Mesodermal cell (in vitro differentiated cells): Measurements from ENCODE around the gene ACTMAP.

Experiments used
- H3K27ac ChIP-seq: 2 replicates; pipeline ENCODE4 v1.7.0; 2013; ENCODE audit warnings: mild to moderate bottlenecking, low read depth, low read length, moderate library complexity; ENCODE audit not compliant: severe bottlenecking
- H3K36me3 ChIP-seq: 2 replicates; pipeline ENCODE4 v1.7.1; 2013; ENCODE audit warnings: mild to moderate bottlenecking, low read length, moderate library complexity; ENCODE audit not compliant: control insufficient read depth, insufficient read depth
- H3K4me1 ChIP-seq: one replicate; pipeline ENCODE4 v1.7.1; 2013; ENCODE audit warnings: mild to moderate bottlenecking, low read length; ENCODE audit not compliant: insufficient read depth, control insufficient read depth, poor library complexity, severe bottlenecking
- H3K4me3 ChIP-seq: 2 replicates; pipeline ENCODE4 v1.7.0; 2013; ENCODE audit warnings: low read length, control low read depth, mild to moderate bottlenecking; ENCODE audit not compliant: insufficient read depth, poor library complexity, severe bottlenecking; ENCODE audit errors: extremely low read depth
- H3K9me3 ChIP-seq: 2 replicates; pipeline ENCODE4 v1.7.1; 2013; ENCODE audit warnings: mild to moderate bottlenecking, low read length, moderate library complexity; ENCODE audit not compliant: control insufficient read depth
- WGBS, 2 experiments: methylation state at CpG; one replicate each; pipeline ENCODE4 v1.1.5; 2013; ENCODE audit warnings: missing lambda C conversion rate in 2 of 2; ENCODE audit not compliant: insufficient coverage in 2 of 2; 5-methylcytosine and 5-hydroxymethylcytosine counted together

The ACTMAP gene

DNA sequence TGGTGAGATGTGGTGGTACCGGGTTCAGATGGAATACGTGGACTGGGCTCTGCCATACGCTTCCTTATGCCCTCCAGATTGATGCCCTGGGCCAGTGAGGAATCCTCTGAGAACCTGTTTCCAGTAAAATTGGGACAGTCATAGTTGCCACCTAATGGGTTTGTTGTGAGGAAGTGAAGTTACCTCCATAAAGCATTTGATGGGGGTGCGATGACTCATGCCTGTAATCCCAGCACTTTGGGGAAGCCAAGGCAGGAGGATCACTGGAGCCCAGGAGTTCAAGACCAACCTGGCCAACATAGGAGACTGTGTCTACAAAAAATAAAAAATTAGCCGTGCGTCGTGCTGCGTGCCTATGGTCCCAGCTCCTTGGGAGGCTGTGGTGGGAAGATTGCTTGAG is 5.5 kb upstream of the ACTMAP start:
- H3K4me1 ChIP-seq = peaks cover 23% of the 10 kb centered on the region
- no peak overlapping the region for H3K4me3 ChIP-seq
- no peaks in the 10 kb centered on the region for H3K9me3 ChIP-seq
- 95 to 100% methylated on average over 4 to 6 of the region's 8 CpGs for WGBS, 2 experiments
- H3K36me3 ChIP-seq = peaks cover 81% of the 10 kb centered on the region
- H3K27ac ChIP-seq = no peak overlapping the region

DNA sequence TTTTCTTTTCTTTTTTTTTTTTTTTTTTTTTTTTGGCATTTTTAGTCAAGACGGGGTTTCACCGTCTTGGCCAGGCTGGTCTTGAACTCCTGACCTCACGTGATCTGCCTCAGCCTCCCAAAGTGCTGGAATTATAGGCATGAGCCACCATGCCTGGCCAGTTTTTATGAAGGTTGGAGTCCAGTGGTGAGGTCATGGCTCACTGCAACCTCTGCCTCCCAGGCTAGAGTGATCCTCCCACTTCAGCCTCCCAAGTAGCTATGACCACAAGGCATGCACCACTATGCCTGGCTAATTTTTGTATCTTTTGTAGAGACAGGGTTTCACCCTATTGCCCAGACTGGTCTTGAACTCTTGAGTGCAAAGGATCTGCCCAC is 5.0 kb upstream of the ACTMAP start:
- peaks cover 76% of the 10 kb centered on the region for H3K36me3 ChIP-seq

DNA sequence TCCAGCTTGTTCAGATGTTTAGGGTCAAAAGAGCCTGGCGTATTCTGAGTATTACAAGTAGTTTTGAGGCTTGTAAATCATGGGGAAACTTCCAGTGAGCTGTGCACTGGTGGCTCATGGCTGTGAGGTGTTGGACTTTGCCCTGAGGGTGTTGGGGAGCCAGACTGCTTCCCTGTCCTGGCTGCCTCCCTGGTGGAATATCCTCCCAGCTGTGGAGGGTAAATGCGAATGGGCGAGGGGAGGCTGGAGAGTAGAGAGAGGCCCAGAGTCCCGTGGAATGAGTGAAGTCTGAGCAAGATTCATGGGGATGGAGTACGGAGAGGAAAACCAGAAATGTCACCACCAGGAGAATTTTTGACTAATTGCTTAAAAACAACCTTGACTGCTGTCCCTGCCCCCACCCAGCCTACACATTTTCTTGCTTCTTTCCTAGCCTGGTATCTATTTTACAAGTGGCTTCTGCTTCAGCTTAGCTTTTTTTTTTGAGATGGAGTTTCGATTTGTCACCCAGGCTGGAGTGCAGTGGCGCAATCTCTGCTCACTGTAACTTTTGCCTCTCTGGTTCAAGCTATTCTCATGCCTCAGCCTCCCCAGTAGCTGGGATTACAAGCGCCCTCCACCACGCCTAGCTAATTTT is 4.5 kb upstream of the ACTMAP start:
- H3K4me1 ChIP-seq = peaks cover 26% of the 10 kb centered on the region
- H3K9me3 ChIP-seq = no peaks in the 10 kb centered on the region
- peaks cover 71% of the 10 kb centered on the region for H3K36me3 ChIP-seq
- no peak overlapping the region for H3K27ac ChIP-seq
- 92 to 100% methylated on average over 4 to 7 of the region's 9 CpGs for WGBS, 2 experiments
- no peak overlapping the region for H3K4me3 ChIP-seq

More for the DNA sequence above, 5.0 kb upstream of the ACTMAP start:
- 100% methylated on average over 1 to 2 of the region's 3 CpGs for WGBS, 2 experiments
- no peak overlapping the region for H3K4me3 ChIP-seq
- no peak overlapping the region for H3K27ac ChIP-seq
- H3K9me3 ChIP-seq = no peaks in the 10 kb centered on the region
- peaks cover 23% of the 10 kb centered on the region for H3K4me1 ChIP-seq

GRCh38 chr19:40752257-40752781 is 2.0 kb upstream of the ACTMAP start:
- H3K4me1 ChIP-seq = peaks cover 36% of the 10 kb centered on the region
- H3K9me3 ChIP-seq = no peaks in the 10 kb centered on the region
- H3K4me3 ChIP-seq = peak overlapping the region; percentile 92
- peak overlapping the region; percentile 23 for H3K27ac ChIP-seq
- H3K36me3 ChIP-seq = peaks cover 57% of the 10 kb centered on the region
- WGBS, 2 experiments = 66 to 71% methylated on average over 8 of the region's 12 CpGs

DNA sequence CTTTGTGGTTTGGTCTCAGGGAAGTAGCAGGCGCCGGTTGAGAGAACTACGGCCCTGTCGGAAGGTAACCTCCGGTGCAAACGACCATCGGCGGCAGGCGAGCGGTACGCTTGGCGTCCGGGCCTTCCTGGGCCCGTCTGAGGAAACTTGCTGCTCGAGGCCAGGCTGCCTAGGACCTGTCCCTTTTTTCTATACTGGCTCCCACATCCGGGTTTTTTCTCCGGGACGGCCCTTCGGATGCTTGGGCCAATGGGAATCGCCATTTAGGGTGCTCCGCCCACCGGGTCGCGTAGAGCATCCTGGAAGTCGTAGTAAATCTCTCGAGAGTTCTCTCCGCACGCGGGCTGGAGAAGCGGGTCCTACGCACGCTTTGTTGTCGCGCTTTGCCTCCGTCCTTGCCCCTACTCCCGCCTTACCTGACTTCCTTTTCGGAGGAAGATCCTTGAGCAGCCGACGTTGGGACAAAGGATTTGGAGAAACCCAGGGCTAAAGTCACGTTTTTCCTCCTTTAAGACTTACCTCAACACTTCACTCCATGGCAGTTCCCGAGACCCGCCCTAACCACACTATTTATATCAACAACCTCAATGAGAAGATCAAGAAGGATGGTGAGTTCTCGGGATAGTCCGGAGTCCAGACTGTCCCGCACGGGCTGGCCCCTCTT is 729 bp upstream of the ACTMAP start, which contains the start of gene SNRPA:
Gene SNRPA (plus strand): TSS at position 330 of the 664 bp plus-strand sequence. CDS start 206 bp downstream, at position 536.
- Histone ChIP-seq H3K9me3 (no peaks in the 10 kb centered on the region), H3K27ac (peak within 1 kb of the TSS; percentile 96), H3K4me1 (peaks cover 27% of the 10 kb centered on the region), H3K36me3 (peaks cover 44% of the 10 kb centered on the region), H3K4me3 (peak within 1 kb of the TSS; percentile 92)
- WGBS, 2 experiments = 0% methylated on average over 42 to 43 of the region's 46 CpGs

GRCh38 chr19:40747536-40747935 is 2.7 kb downstream of the ACTMAP start:
- WGBS, 2 experiments = 100% methylated on average over 1 to 2 of the region's 7 CpGs
- Histone ChIP-seq H3K9me3 (no peaks in the 10 kb centered on the region), H3K36me3 (peaks cover 14% of the 10 kb centered on the region), H3K4me1 (peaks cover 24% of the 10 kb centered on the region), H3K4me3 (no peak overlapping the region), H3K27ac (no peak overlapping the region)

DNA sequence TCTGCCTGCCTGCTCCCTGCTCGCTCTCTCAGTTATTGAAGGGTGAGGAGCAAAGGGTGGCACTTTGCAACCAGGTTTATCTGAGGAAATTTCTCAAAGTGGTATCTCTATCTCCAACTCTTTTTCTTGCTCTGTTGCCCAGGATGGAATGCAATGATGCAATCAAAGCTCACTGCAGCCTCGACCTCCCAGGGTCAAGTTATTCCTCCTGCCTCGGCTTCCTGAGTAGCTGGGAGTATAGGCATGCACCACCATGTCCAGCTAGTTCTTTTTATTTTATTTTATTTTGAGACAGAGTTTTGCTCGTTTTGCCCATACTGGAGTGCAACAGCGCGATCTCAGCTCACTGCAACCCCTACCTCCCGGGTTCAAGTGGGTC is 4.9 kb downstream of the ACTMAP start:
- Histone ChIP-seq H3K36me3 (peaks cover 13% of the 10 kb centered on the region), H3K27ac (peak overlapping the region; percentile 87), H3K9me3 (no peaks in the 10 kb centered on the region), H3K4me1 (peaks cover 24% of the 10 kb centered on the region), H3K4me3 (no peak overlapping the region)
- 58 to 86% methylated on average over 2 to 5 of the region's 7 CpGs for WGBS, 2 experiments

DNA sequence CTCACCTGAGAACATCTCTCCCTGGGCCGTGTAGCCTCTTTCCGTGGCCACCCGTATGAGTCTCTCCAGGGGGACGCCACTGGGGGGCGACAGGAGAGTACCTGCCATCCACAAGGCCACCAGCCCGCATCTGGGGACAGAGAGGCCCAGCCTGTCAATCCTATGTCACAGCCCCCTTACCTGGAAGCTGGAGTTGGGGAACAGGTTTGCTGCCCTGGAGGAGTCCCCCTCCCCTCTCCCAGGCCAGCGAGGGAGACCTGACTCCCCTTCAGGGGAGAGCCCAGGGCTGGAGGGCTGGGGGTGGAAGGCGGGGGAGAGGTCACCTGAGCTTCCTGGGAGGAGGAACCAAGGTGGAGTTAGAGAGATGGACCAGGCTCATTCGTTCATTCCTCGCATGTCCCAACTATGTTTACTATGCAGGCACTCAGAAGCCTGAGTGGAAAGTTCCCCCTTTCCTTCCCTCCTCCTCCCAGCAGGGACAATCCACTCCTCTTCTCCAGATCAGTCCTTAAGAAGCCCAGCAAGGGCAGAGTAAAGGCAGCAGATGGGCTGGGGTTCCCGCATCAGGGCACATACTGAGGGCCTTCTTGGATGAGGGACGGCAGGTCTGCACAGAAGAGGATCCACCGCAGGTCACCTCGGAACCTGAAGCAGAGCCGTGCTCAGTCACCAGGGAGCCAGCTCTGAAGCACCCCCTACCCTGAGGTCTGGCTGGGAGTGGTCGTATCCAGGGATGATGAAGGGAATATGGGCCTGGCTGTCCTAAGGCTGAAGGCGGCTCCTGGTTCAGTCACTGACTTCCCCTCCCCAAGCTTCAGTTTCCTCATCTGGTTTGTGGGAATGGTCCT is 5.5 kb downstream of the ACTMAP start:
- Histone ChIP-seq H3K9me3 (no peaks in the 10 kb centered on the region), H3K36me3 (peaks cover 13% of the 10 kb centered on the region), H3K4me1 (peaks cover 21% of the 10 kb centered on the region), H3K4me3 (no peak overlapping the region), H3K27ac (peak overlapping the region; percentile 87)
- 72 to 81% methylated on average over 12 to 13 of the region's 17 CpGs for WGBS, 2 experiments

GRCh38 chr19:40743926-40744325 is 6.4 kb downstream of the ACTMAP start:
- WGBS, 2 experiments = 95 to 96% methylated on average over 7 to 10 of the region's 10 CpGs
- peaks cover 21% of the 10 kb centered on the region for H3K36me3 ChIP-seq
- H3K4me3 ChIP-seq = no peak overlapping the region
- H3K9me3 ChIP-seq = no peaks in the 10 kb centered on the region
- H3K4me1 ChIP-seq = peaks cover 13% of the 10 kb centered on the region
- H3K27ac ChIP-seq = no peak overlapping the region

DNA sequence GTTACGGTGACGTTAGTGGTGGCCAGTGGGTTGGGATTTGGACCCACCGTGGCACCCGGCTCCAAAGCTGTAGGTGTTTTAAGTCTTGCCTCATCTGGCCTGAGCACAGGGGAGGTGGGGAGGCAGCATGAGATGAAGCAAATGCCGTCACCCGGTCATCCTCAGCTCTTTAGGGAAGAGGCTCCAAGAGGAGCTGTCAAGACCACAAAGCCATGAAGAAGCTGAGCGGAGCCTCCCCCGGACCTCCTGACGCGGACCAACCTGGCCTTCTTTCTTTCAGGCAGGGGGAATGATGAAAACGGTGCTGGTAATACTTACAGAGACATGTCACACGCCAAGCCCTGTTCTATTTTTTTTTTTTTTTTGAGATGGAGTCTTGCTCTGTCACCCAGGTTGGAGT is 7.4 kb downstream of the ACTMAP start:
- H3K36me3 ChIP-seq = peaks cover 25% of the 10 kb centered on the region
- H3K4me1 ChIP-seq = peaks cover 11% of the 10 kb centered on the region
- H3K27ac ChIP-seq = no peak overlapping the region
- no peaks in the 10 kb centered on the region for H3K9me3 ChIP-seq
- H3K4me3 ChIP-seq = no peak overlapping the region
- 96 to 97% methylated on average over 9 to 11 of the region's 12 CpGs for WGBS, 2 experiments
